Measurements from ENCODE around the gene HCN3. TPM values are rescaled to one million over a fixed set of nuclear protein-coding genes. Genes with fewer than 3 reads are reported as not detected.

HCN3 gene
- polyA plus RNA-seq, 1 experiment: 1.5 TPM

GRCh38 chr1:155295942-155296267 lies 18.6 kb downstream of the HCN3 start:
- ChIA-PET POLR2A (no interaction called here), CTCF (no interaction called here)
- Histone ChIP-seq H3K9me3 (ENCODE audit: control insufficient read depth, insufficient read depth, low read length) (no peaks in the 10 kb centered on the region; the same call in 1 of the 2 replicates), H3K27ac (ENCODE audit: low read depth, low read length) (no peak overlapping the region), H3K4me3 (ENCODE audit: low read depth, low read length) (no peak overlapping the region), H3K27me3 (ENCODE audit: control insufficient read depth, insufficient read depth, low read length) (peaks cover 57% of the 10 kb centered on the region)
- TF ChIP-seq CTCF (IDR thresholded peaks at IDR 0.05; ENCODE audit: low read depth, low read length): no peak
- no peak for DNase-seq (ENCODE audit: low read depth, low spot score)

GRCh38 chr1:155296661-155297060 lies 19.4 kb downstream of the HCN3 start:
- Histone ChIP-seq H3K4me3 (ENCODE audit: low read depth, low read length) (no peak overlapping the region), H3K27ac (ENCODE audit: low read depth, low read length) (no peak overlapping the region), H3K27me3 (ENCODE audit: control insufficient read depth, insufficient read depth, low read length) (peaks cover 55% of the 10 kb centered on the region), H3K9me3 (ENCODE audit: control insufficient read depth, insufficient read depth, low read length) (no peaks in the 10 kb centered on the region; the same call in 1 of the 2 replicates)
- TF ChIP-seq CTCF (IDR thresholded peaks at IDR 0.05; ENCODE audit: low read depth, low read length): no peak
- ChIA-PET POLR2A (no interaction called here), CTCF (no interaction called here)
- DNase-seq (ENCODE audit: low read depth, low spot score): no peak

- ChIA-PET CTCF (interaction anchor here (0.7 to 1.4 kb wide), 3 partner anchors 26 to 104 kb away, joined by 3 to 4 read pairs (median 3); no protein-coding TSS in a partner anchor), POLR2A (interaction anchor here (0.7 kb wide), 1 partner anchor 24 kb away, joined by 6 read pairs; the partner anchor contains the start of gene CLK2)
- Histone ChIP-seq H3K9me3 (ENCODE audit: control insufficient read depth, insufficient read depth, low read length) (no peaks in the 10 kb centered on the region; the same call in 1 of the 2 replicates), H3K27ac (ENCODE audit: low read depth, low read length) (no peak overlapping the region), H3K4me3 (ENCODE audit: low read depth, low read length) (no peak overlapping the region), H3K27me3 (ENCODE audit: control insufficient read depth, insufficient read depth, low read length) (peaks cover 54% of the 10 kb centered on the region)
- no peak for TF ChIP-seq CTCF (IDR thresholded peaks at IDR 0.05; ENCODE audit: low read depth, low read length)
- DNase-seq (ENCODE audit: low read depth, low spot score): no peak
Measured at GRCh38 chr1:155297384-155297783, 20.1 kb downstream of the HCN3 start.

GRCh38 chr1:155300024-155300423 lies 22.8 kb downstream of the HCN3 start:
- ChIA-PET CTCF (interaction anchor here (0.9 to 1.2 kb wide), 2 partner anchors 23 to 50 kb away, joined by 3 to 5 read pairs; no protein-coding TSS in a partner anchor), POLR2A (no interaction called here)
- DNase-seq (ENCODE audit: low read depth, low spot score): no peak
- no peak for TF ChIP-seq CTCF (IDR thresholded peaks at IDR 0.05; ENCODE audit: low read depth, low read length)
- H3K27ac ChIP-seq (ENCODE audit: low read depth, low read length): no peak overlapping the region
- peaks cover 32% of the 10 kb centered on the region for H3K27me3 ChIP-seq (ENCODE audit: control insufficient read depth, insufficient read depth, low read length)
- H3K9me3 ChIP-seq (ENCODE audit: control insufficient read depth, insufficient read depth, low read length): no peaks in the 10 kb centered on the region; the same call in 1 of the 2 replicates
- no peak overlapping the region for H3K4me3 ChIP-seq (ENCODE audit: low read depth, low read length)

- no peak overlapping the region for H3K4me3 ChIP-seq (ENCODE audit: low read depth, low read length)
- H3K27me3 ChIP-seq (ENCODE audit: control insufficient read depth, insufficient read depth, low read length): peaks cover 25% of the 10 kb centered on the region
- TF ChIP-seq CTCF (IDR thresholded peaks at IDR 0.05; ENCODE audit: low read depth, low read length): no peak
- ChIA-PET CTCF (interaction anchor here (0.9 to 1.2 kb wide), 2 partner anchors 24 to 51 kb away, joined by 3 to 5 read pairs; no protein-coding TSS in a partner anchor), POLR2A (no interaction called here)
- no peaks in the 10 kb centered on the region; the same call in 1 of the 2 replicates for H3K9me3 ChIP-seq (ENCODE audit: control insufficient read depth, insufficient read depth, low read length)
- H3K27ac ChIP-seq (ENCODE audit: low read depth, low read length): no peak overlapping the region
- no peak for DNase-seq (ENCODE audit: low read depth, low spot score)
Measured at GRCh38 chr1:155300553-155301329, 23.5 kb downstream of the HCN3 start.
